Spleen (tissue), 7 donors: ENCODE results near the gene UCK1.

Source experiments
- CTCF ChIP-seq, 11 experiments: fragments of 200-600 bp in 7 of 11; fragments of 450-650 bp in 4 of 11; sonication (generic) in 4 of 11; IDR thresholded peaks in 8 of 11; conservative IDR thresholded peaks in 3 of 11; 1 replicate in 7 of 11; 2 replicates in 4 of 11; pipeline versions ENCODE4 v1.4.0 to v1.8.0; 2016 to 2021; ENCODE audit warnings: antibody characterized with exemption in 11 of 11, inconsistent platforms in 4 of 11, mild to moderate bottlenecking in 1 of 11
- POLR2A ChIP-seq, 3 donors: fragments of 450-650 bp; IDR thresholded peaks; one replicate each; pipeline ENCODE4 v1.5.1; 2017; ENCODE audit warnings: antibody characterized with exemption in 3 of 3, mild to moderate bottlenecking in 1 of 3
- POLR2AphosphoS5 ChIP-seq, 3 donors: sonication (generic); formaldehyde crosslinking; IDR thresholded peaks; one replicate each; pipeline ENCODE4 v1.5.1; 2017; ENCODE audit warnings: antibody characterized with exemption in 3 of 3
- donor health status: DM: no; HTN: no; CAD: no; lungs with moderate emphysema.
- donor health status: DM: no; HTN: no; CAD: no.
- donor health status: DM: no; HTN: no; CAD: no.

GRCh38 chr9:131500377-131500776, 30.7 kb downstream of the UCK1 start:
- TF ChIP-seq CTCF (IDR thresholded peaks at IDR 0.05 in 8 of 11, conservative IDR thresholded peaks at IDR 0.05 in 3 of 11) (no peak), POLR2A (IDR thresholded peaks at IDR 0.05) (no peak), POLR2AphosphoS5 (IDR thresholded peaks at IDR 0.05) (peak; percentile 26 to 73 (median 61))
